GM04503 (cell line): ENCODE results near the gene NEIL1.
A peak's percentile ranks its signal among the peaks of the same experiment; 100 is the strongest.
"Not testable (repeated sequence)": the region's sequence is repeated elsewhere in the genome, so short reads cannot be mapped to it uniquely, and the experiment has no call there.

Experiments used
- DNase-seq: peaks from one replicate; pipeline ENCODE4 v3.0.0-alpha.2; 2012; ENCODE audit warnings: low read depth

The NEIL1 gene

GRCh38 chr15:75333654-75334419 lies 13.0 kb upstream of the NEIL1 start:
- DNase-seq: not testable (repeated sequence)

GRCh38 chr15:75335313-75335704 lies 11.5 kb upstream of the NEIL1 start:
- DNase-seq: no peak

- DNase-seq: peak; percentile 63
Measured at GRCh38 chr15:75335705-75336355, 11.0 kb upstream of the NEIL1 start, which contains the start of gene COMMD4. Gene COMMD4 (plus strand): TSS chr15:75336063. CDS start chr15:75336090, 27 bp downstream.

GRCh38 chr15:75338661-75339240 lies 8.1 kb upstream of the NEIL1 start:
- no peak for DNase-seq

DNA sequence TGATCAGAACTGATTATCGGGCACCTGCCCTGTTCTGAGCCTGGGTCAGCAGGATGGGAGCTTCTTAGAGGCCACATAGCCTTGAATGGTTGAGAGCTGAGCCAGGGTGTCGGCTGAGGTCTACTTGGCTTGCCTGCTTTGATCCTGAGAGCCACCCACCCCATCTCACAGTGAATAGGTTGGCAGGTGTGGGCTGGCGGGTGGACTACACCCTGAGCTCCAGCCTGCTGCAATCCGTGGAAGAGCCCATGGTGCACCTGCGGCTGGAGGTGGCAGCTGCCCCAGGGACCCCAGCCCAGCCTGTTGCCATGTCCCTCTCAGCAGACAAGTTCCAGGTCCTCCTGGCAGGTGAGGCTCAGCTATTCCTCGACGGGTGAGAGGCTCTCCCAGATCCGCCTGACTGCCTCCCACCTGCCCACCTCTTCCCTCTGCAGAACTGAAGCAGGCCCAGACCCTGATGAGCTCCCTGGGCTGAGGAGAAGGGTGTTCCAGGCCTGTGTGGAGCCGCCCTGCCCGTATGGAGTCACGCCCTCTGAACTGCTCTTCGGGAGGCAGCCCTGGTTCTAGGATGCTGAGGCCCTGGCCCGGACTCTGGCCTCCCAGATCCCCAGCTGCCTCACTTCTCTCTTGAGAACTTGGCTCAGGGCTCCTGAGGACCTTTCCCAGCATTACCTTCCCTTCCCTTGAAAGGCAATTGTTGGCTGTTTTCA lies 7.2 kb upstream of the NEIL1 start:
- DNase-seq: no peak

DNA sequence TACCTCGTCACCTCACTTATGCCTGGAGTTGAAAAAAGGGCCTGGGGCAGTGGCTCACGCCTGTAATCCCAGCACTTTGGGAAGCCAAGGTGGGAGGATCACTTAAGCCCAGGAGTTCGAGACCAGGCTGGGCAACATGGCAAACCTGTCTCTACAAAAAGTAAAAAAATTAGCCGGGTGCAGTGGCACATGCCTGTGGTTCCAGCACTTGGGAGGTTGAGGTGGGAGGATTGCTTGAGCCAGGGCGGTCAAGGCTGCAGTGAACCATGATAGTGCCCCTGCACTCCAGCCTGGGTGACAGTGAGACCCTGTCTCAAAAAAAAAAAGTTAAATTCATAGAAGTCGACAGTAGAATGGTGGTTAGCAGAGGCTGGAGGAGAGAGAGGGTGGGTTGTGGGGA lies 4.6 kb upstream of the NEIL1 start:
- no peak for DNase-seq

- DNase-seq: not testable (repeated sequence)
Measured at GRCh38 chr15:75343953-75344352, 2.9 kb upstream of the NEIL1 start.

DNA sequence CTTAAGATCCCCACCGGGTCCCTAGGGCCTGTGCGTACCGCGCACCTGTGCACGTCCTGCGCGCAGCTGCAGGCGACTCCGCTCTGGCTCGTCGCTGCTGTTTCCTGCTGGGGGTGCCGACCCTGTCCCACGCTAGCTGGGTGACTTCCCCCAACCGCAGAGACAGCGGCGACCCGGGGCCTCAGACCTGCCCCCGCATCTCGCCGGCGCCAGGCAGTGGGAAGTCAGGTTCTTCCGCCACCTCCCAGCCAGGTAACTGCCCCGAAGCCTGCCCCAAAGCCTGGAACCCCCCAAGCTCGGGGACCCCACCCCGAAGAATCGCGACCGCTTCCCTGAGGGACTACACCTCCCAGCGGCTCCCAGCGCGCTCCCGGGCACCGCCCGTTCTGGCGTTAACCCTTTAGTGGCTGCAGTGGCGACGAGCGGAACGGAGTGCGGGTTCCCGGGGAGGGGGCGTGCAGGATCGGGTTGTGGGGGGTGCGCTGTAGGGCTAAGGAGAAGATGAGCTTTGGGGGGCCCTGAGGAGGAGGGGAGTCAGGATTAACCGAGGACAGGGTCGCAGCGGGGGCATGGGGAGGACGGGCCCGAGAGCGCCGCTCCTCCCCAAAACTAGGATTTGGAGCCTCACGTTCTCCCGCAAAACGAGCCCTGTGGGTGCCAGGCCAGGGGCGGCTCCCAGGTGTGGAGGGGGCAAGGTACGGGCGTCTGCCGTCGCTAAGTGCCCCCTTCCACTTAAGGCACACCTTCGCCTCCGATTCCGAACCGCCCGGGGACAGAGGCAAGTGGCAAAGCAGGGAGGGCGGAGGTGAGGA lies 589 bp downstream of the NEIL1 start:
- DNase-seq: no peak

DNA sequence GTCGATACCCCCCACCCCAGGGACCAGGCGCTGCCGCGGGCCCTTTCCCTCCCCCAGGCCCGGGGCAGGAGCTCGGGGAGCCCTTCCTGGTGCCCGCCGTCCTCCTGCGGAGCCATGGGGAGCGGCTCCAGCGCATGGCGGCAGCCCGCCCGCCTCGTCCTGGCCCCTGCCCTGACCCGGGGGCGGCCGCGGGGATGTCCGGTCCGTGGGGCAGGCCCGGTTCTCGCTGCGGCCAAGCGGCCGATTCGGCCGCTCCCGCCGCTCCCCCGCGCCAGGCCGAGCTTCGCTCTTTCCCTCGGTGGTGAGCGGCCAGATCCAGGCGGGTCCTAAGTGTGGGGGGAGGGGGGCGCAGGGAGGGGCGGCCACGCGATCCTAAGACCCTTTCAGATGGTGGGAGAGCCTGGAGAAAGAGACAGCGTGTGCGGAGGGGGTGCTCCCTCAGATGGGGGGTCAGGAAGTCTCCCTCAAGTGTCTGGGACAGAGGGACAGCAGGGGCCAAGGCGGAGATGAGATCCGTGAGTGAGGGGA lies 1.3 kb downstream of the NEIL1 start:
- no peak for DNase-seq

- no peak for DNase-seq
Measured at GRCh38 chr15:75348562-75349350, 1.9 kb downstream of the NEIL1 start.

DNA sequence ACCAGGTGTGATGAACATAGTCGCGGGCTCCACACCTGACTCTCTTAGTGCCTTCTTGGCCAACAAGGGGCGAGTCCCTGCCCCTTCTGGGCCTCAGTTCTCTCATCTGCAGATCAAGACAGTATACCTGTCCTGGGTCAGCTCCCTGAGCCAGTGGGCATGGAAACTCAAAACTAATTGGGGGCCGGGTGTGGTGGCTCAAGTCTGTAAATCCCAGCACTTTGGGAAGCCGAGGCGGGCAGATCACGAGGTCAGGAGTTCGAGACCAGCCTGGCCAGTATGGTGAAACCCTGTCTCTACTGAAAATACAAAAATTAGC lies 2.5 kb downstream of the NEIL1 start:
- not testable (repeated sequence) for DNase-seq

DNA sequence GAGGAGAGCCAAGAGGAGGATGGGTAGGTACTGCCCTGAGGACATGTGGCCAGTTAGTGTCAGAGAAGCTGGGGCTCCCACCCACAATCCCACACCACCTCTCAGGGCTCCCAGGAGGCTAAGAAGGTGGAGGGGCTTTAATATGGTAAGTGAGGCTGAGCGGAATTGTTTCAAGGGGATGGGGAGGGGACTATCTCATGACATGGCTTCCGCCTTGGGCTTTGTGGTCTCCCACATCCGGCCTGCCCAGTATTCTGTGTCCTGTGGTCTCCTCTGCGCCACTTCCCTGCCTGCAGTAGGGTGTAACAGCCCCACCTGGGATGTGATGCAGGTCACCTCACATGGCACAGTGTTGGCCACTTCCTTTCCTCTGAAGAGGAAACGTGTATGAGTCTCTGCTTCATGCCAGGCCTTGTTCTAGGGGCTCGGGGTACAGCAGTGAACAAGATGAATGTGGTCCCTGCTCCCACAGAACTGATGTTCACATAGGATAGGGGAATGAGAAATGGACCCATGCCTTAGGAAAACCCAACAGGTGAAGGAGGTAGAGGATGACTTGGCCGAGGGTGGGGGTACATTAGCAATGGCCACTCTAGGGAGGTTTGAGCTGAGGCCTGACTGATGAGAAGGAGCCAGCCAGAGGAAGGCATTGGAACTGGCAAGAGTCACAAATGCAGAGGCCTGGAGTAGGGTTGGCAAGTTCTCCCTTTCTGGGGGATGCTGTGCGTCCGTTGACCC lies 3.2 kb downstream of the NEIL1 start:
- no peak for DNase-seq

DNA sequence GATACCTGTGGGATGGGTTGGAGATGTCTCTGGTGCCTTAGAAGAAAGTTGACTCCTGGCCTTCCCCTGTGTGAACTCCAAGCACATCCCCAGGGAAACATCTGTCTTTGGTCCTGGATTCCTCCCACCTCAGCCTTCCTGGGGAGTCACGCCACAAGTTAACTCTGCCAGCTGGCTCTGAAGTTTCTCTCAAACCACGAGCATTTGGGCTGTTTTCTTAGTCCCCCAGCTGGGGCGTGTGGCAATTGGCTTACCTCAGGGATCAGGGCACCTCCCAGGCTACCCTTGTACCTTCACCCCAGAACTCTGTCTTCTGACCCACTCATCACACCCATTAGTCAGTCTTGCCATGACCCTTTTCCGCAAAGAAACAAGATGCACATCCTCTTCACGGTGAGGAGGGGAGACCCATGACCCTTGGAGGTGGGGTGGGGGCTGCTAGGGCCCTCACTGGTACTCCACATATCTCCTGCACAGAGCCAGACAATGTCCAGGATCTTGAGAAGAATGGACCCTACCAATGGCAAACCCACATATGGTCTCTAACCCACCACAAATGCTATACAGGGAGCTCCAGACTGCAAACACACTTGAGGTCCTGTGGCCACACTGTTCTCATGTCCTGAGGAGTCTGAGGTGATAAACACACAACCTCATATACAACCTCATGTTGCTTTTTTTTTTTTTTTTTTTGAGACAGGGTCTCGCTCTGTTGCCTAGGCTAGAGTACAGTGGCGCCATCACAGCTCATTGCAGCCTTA lies 3.9 kb downstream of the NEIL1 start:
- no peak for DNase-seq

DNA sequence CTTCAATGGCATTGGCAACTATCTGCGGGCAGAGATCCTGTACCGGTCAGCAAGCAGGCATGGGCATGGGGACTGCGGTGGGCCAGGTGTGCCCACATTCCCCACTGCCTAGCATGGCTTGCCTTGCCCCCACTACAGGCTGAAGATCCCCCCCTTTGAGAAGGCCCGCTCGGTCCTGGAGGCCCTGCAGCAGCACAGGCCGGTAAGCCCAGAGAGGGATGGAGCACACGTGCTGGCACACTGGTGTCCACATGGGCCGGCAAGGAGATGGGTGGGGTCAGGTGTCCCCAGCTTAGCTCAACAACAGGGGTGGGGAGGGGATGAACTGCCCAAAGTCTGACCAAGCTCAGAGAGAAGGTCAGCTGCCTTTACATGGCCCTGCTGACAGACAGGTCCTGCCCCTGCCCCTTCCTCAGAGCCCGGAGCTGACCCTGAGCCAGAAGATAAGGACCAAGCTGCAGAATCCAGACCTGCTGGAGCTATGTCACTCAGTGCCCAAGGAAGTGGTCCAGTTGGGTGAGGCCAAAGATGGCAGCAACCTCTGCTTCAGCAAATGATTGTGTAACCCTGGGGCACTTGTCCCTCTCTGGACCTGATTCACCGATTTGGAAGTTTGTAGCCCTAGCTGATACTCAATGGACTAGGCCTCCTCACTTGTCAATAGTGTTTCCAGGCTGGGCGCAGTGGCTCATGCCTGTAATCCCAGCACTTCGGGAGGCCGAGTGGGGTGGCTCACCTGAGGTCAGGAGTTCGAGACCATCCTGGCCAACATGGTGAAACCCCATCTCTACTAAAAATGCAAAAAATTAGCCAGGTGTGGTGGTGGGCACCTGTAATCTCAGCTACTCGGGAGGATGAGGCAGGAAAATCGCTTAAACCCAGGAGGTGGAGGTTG lies 5.6 kb downstream of the NEIL1 start:
- DNase-seq: no peak

DNA sequence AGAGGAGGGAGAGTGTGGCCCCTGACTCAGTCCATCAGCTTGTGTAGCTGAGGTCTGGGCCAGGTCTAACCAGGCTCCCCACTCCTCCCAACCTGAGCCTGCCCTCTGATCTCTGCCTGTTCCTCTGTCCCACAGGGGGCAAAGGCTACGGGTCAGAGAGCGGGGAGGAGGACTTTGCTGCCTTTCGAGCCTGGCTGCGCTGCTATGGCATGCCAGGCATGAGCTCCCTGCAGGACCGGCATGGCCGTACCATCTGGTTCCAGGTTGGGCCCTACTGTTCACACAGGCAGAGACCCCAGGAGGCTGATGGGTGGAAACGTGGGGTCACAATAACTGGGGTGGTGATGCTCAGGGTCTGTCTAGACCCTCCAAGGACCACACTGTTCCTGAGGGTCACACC lies 6.8 kb downstream of the NEIL1 start:
- no peak for DNase-seq

GRCh38 chr15:75354454-75354853 lies 7.6 kb downstream of the NEIL1 start:
- no peak for DNase-seq

- no peak for DNase-seq
Measured at GRCh38 chr15:75355369-75355768, 8.5 kb downstream of the NEIL1 start.

- no peak for DNase-seq
Measured at GRCh38 chr15:75356006-75356405, 9.2 kb downstream of the NEIL1 start.
